Dermis microvascular lymphatic vessel endothelial cell (primary cell): ENCODE data around the gene IRF3. TPM values are rescaled to one million over a fixed set of nuclear protein-coding genes. Genes with fewer than 3 reads are reported as not detected.
"Not testable (repeated sequence)": the region's sequence is repeated elsewhere in the genome, so short reads cannot be mapped to it uniquely, and the experiment has no call there.

Experiments used
- DNase-seq, 2 donors: peaks; one replicate each; pipeline versions ENCODE4 v3.0.0 to v3.0.0-alpha.2; 2010; ENCODE audit warnings: low read depth in 2 of 2
- total RNA-seq: library from RNA; depleted of rRNA; stranded (reverse); fragments of >200 nt; gene quantifications from 2 replicates; pipeline ENCODE4 v1.2.1, GENCODE V29; 2014

Gene IRF3
- total RNA-seq, 1 donor from 2014 or later, result 33.9 TPM

- no peak for DNase-seq
Measured at GRCh38 chr19:49651029-49651819, 14.4 kb downstream of the IRF3 start.

DNA sequence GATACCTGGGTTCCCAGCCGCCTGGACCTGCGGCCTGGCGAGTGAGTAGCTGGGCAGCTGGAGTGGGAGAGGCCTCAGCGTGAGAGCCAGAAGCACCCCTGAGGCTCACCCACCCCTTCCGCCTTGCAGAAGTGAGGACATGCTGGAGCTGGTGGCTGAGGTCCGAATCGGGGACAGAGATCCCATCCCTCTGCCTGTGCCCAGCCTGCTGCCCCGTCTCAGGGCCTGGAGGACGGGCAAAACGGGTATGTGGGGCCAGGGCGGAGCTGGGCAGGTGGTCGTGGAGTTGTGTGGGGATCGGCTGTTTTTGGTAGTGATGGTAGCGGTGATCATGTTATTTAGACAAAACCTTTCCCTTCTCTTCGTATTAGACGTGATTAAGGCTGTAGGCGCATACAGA is 19.1 kb downstream of the IRF3 start:
- DNase-seq, result no peak

- no peak for DNase-seq
Measured at GRCh38 chr19:49645995-49646394, 19.7 kb downstream of the IRF3 start.

- no peak for DNase-seq
Measured at GRCh38 chr19:49645592-49645991, 20.1 kb downstream of the IRF3 start.

DNA sequence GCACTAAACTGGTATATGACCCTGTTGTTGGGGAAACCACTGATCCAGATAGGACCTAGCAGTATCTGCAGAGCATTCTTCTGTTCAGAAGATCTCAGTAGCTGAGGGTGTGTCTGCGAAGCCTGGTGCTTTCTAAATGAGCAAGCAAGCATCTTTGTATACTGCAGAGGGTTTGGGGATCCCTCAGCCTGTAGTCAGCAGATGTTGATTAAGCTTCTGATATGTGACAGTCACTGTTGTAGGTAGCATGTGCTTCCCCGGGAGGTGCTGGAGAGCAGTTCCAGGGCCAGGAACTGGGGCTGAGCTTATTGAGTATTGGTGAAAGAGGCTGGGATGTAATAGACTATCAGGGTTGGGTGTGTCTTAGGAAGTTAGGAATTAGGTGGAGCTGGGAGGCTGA is 22.2 kb downstream of the IRF3 start:
- DNase-seq, result no peak

DNA sequence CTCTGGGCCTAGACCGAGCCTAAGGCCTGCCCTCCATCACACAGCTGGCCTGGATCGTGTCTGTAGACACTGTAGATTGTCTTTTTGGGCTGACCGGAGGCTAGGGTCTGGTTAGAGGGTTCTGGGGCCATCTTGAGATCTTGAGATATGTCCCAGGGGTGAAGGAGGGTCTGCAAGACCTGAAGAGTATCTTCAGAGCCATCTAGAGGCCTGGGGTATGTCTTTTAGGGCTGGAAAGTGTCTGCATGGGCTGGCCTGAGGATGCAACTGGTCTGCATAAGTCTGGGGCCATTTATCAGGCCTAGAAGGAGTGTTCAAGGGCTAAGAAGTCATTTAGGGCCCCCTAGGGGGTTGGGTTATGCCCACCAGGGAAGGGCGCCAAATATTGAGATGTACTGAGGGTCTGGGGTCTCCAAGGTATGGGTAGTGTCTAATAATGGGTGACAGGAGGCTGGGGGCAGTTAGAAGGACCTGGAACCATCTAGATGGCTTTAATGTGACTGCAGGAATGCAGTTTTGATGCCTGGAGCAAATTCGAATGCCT is 23.1 kb downstream of the IRF3 start:
- DNase-seq, result peak in 1 of 2 donors; percentile 16

GRCh38 chr19:49641688-49642491 is 23.8 kb downstream of the IRF3 start, which contains the start of gene SCAF1:
SCAF1 (plus strand) TSS chr19:49642209; CDS start chr19:49645027, 2,818 bp downstream.
- peak; percentile 97 to 100 for DNase-seq

DNA sequence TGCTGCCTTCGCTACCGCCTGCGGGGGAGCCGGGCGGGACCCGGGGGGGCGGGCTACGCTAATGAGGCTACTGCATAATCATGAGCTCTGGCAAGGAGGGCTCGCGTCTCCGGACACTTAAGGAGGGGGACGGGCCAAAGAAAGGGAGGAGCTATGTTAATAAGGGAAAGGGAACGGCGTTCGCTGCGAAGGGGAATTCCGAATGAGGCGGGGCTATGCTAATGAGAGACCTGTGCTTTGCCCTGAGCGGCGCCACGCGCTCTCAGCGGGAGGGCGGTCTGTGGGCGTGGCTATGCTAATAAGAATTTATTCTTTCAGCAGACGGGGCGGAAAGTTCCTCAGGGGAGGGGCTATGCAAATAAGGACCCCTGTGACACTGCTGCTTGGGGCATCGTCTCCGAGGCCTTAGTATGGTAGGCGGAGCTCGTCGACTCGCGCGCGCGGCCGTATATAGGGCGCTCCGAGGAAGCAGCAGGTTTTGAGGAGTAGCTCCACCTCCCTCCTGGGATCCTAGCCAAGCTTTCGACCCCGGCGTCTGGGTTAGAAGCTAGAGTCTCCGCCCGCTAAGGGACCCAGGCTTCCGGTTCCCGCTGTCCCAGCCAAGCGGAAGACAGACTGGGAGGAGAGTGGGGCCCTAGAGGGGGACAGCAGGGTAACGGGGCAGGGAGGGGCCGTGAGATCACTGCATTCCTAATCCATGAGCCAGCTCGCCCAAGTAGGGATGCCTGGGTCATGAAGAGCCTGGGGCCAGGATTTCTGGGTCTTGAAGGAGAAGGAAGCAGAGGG is 25.4 kb downstream of the IRF3 start, which contains the start of gene RRAS:
Gene RRAS (minus strand): TSS at position 31 of the 786 bp plus-strand sequence. CDS start 45 bp downstream, outside the sequence.
- DNase-seq, result peak; percentile 99 to 100

GRCh38 chr19:49639401-49640112 is 26.1 kb downstream of the IRF3 start:
- DNase-seq, result no peak

DNA sequence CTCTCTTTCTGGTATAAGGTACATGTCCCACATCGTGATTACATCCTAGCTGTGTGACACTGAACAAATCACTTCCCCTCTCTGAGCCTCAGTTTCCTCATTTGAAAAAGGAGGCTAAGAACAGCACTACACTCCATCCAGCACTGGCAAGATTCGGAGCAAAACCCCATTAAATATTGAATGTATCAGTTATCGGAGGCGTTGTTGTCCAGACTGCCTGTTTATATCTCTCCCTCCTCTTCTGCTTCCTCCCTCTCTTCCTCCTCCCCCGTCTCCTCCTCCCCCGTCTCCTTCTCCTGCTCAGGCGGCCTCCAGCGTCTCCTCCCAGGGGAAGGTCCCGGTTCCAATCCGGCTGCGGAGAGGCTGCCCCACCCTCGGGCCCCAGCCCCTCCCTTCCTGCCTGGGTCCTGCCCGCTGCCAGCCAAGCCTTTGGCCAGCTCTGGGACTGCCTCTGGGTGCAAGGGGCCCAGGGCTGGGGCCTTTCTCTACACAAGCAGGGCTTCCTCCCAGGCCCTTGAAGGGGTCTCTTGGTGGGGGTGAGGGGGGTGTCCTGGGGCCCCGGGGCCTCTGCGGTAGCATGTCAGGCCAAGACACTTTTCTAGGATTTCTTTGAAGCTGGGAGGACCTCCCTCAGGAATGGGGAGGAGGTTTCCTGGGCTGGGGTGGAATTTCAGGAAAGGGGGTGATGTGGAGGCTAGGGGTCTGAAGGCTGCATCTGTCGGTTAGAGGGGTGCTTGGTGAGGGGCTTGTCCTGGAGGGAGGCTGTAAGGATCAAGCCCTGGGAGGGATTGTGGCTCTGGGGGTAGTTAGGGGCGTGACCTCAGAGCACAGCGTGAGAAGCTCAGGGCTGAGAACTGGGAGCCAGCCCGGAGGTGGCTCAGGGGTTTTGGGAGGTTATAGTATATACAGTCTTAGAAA is 27.6 kb downstream of the IRF3 start:
- peak in 1 of 2 donors; percentile 61 for DNase-seq

- no peak for DNase-seq
Measured at GRCh38 chr19:49636233-49636932, 29.3 kb downstream of the IRF3 start.

- DNase-seq, result peak in 1 of 2 donors; percentile 28
Measured at GRCh38 chr19:49635530-49636232, 30.0 kb downstream of the IRF3 start.

DNA sequence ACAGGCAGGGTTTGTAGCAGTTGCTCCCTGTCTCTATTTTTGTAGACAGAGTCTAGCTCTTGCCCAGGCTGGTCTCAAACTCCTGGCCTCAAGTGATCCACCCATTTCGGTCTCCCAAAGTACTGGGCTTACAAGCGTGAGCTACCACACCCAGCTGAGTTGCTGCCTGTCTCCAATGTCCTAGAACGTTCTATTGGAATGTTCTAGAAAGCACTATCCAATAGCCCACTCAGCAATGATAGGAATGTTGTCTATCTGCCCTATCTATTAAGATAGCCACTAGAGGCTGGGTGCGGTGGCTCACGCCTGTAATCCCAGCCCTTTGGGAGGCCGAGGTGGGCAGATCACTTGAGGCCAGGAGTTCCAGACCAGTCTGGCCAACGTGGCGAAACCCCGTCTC is 32.4 kb downstream of the IRF3 start:
- not testable (repeated sequence) for DNase-seq

- DNase-seq, result no peak
Measured at GRCh38 chr19:49632576-49632975, 33.1 kb downstream of the IRF3 start.

DNA sequence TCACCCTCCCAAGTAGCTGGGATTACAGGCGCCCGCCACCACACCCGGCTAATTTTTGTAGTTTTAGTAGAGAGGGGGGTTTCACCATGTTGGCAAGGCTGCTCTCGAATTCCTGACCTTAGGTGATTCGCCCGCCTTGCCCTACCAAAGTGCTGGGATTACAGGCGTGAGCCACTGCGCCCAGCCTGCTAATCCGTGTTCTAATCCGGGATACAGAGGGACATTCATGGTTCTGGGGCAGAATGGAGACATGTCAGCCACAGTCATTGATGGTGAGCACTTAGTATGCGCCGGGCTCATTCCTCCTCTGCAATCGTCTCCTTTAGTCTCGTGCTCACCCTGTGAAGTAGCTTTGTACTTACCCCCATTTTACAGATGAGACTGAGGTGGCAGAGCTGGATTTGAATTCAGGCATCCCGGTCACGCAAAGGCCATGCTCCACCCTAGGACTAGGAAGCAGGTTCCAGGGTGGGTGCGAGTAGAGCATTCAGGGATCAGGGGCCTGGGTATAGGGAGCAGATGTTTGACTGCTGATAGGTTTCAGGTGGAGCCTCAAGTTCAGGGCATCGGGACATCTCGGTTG is 34.0 kb downstream of the IRF3 start:
- DNase-seq, result no peak

GRCh38 chr19:49631014-49631588 is 34.6 kb downstream of the IRF3 start:
- peak; percentile 23 to 45 for DNase-seq

DNA sequence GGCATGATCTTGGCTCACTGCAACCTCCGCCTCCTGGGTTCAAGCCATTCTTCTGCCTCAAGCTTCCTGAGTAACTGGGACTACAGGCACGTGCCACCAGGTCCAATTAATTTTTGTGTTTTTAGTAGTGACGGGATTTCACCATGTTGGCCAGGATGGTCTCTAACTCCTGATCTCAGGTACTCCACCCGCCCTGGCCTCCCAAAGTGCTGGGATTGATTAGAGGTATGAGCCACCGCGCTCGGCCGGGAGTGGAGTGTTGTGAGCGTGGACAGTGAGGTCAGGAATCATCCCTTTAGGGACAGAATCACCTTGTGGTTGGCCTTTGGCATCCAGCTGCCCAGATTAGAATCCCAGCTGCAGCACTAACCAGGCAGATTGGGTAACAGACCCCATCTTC is 36.0 kb downstream of the IRF3 start:
- no peak for DNase-seq

DNA sequence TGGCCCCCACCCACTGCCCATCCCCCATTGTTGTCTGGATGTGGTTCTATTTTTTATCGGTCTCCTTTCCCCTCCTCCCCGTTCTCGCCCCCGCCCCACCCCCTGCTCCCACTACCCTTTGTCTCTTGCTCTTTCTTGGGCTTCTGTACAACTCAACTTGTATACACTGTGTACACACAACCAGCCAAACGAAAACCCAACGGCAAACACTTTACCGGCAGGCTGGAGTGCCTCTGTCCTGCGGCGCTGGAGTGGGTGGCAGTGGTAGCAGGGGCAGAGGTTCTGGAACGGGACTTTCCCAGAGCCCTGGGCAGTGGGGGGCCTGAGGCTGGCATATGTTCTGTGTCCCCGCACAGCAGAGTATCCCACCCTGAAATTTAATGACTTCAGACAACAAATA is 39.4 kb downstream of the IRF3 start:
- DNase-seq, result no peak
